Measurements from ENCODE around the gene ALPK1. TPM values are rescaled to one million over a fixed set of nuclear protein-coding genes. Genes with fewer than 3 reads are reported as not detected.

The ALPK1 gene
- total RNA-seq, 1 experiment from 2014 or later, result 2.2 TPM

DNA sequence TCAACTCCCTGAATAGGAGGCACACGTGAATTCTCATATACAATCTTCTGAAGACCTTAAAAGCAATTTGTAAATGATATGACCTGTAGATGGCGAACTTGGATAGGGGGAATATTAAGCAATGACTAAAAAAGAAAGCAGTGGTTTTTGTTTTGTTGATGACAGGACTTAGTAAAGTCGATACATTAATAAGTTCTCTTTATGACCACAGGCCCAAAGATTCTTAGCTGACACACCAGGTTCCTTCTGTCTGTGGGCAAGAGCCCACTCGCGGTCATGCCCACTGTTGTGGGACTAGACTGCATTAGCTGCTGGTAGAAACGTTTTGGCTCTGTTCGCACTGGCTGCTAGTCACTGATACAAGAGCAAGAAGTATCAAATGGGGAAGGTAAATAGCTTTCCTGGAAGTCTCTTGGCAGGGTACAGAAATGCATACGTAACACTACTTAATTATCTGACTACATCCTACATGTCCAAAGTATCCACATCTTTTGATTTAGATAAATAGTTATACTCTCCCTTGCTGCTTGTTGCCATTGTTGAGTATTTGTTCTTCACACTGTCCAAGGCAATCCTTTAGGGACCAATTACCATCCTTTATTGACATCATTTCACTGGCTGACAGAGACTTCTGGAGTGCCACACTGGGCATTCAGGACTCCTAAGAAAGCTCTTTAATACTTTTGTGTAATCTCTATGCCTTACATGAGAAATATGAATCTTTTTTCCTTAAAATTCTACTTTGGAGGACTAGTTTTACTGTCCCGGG is 31.0 kb downstream of the ALPK1 start:
- peak; percentile 4 for DNase-seq (ENCODE audit: low read depth)

DNA sequence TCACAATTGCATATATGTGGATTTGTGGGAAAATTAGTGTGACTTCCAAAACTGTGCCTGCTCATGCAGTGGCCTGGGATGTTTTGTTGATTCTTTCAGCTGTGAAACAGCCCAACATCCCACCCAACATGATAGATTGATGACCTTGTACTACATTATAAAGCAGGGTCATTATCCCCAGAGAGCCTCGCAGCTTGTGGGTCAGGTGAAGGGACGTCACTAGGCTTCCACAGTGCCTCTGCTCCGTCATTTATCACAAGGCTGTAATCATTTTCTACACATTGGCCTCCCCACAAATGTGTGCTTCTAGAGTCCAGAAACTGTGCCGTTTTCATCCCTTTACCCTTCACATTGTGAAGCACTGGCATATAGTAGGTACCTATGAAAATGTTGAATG is 31.6 kb downstream of the ALPK1 start:
- DNase-seq (ENCODE audit: low read depth), result no peak

DNA sequence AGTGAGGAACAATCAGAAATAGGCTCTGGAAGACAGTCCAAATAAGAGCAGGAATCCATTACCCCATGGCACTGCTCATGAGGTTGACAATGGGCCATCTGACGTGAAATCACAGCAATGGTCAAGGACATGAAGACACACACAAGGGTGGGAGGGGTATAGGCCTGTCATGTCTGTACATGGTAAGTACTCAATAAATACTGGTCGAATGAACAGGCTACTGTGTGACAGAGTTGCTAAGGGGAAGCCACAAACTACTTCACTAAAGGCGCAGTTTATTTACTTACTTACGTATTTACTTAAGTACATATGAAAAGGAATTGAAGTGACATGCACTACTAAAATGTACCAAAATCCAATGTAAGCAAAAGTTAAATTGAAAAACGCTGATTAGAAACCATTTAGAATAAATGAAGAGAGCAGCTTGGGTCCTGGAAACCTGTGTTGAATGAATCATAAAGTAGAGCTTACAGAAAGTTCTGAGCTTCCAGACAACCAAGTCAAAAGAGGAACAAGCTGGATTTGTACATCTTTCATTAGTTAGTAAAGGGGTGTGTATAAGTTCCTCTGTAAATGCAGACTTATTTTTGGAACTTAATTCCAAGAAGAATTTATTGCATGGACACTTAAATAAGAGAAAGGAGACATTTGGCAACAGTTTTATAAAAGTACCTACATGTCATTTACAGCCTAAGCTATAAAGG is 32.7 kb downstream of the ALPK1 start:
- DNase-seq (ENCODE audit: low read depth), result no peak

DNA sequence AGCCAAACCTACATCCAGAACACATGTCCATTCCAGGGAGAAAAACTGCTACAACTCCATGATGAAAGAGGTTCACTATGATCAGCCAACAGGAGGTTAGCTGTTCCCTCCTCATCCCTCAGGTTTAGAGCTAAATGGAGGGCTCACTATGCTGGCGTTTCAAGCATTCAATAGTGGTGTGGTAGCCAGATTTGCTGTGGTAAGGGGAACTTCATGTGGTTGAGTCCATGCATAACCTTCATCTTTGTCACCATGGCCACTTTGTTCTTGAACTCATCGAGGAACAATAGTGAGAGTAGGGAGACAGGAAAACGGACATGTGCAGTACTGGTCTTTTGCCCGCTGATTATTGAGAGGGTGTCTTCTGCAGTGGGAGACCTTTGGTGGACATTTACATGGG is 33.8 kb downstream of the ALPK1 start:
- DNase-seq (ENCODE audit: low read depth), result no peak

DNA sequence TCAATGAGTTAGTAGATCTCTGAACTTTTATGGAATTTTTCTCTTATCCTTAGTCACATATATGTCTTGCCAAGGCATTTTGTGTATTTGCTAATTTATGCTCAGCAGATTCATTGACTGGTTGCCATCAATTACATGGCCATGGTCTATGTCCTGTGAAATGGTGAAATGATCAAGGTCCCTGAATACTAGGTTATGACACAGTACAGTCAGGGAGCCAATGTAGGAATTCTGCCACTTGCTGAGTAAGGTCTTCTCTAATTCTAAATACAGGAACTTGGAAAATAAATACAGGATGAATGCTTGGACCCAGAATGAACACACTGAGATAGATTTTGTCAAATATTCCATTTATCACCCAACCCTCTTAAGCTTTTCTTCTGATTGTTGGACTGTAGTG is 35.2 kb downstream of the ALPK1 start:
- DNase-seq (ENCODE audit: low read depth), result no peak

DNA sequence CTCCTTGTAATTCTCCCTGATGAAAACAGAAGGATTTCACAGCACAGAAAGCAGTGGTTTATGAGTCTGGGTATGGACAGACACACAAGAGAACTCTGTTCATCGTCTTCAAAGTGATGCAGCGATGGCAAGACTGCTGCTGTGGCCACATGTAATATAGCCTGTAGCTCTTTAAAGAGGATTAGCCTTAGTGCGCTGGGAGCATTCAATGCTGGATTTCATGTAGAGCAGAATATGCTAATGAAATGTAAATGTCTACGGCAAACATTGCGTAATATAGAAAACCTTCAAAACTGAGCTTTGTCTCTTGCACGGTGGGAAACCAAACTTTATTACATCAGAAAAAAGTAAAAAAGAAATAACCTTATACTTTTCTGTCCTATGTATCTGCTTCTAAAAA is 42.9 kb downstream of the ALPK1 start:
- DNase-seq (ENCODE audit: low read depth), result no peak

DNA sequence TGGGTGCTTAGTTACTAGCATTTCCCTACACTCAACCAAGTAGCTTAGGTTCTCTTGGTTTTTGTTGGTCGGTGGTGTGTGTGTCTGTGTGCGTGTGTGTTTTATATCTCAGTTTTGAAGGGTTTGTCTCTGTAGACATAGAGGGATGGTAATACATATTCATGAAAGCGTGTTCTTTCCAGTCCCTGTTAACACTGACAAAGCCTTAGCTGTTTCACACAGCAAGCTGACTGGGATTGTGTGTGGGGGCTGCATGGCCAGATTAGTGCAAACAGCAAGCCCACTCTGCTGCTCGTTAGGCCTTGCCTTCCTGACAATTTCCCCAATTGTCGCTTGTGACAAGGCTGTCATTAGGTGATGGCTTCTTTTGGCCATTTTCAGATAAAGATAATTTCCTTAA is 43.9 kb downstream of the ALPK1 start:
- DNase-seq (ENCODE audit: low read depth), result no peak

DNA sequence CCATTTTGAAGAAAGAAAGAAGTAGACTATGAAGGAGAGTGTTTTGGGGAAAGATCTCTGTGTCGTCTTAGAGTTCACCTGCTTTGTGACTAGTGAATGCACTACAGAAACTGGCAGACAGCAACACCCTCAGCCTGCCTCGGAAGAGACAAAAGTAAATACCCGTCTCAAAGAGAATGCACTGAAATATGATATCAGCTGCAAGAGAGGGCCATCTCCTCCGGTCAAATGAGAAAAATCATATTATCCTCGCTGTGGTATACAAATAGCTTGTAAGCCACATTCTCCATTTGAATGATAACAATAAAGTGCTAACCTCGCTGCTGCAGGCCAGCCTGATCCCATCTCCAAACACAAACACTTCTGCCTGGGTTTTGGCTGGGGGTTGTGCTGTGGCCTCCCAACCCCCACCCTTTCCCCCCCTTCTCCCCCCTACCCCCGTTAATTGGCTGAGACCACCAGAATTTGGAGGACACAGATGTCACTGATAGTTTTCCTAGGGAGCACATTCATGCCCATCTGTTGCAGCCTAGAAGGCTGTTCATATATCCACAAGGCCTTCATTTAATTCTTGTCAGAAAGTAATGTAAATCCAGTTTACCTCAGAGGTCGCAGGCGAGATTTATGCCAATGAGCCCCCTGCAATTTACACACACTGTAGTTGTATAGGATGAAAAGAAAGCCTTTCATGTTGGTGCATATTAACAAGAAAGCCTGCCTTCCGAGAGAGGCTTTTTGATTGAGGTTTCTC is 46.3 kb downstream of the ALPK1 start:
- DNase-seq (ENCODE audit: low read depth), result no peak

DNA sequence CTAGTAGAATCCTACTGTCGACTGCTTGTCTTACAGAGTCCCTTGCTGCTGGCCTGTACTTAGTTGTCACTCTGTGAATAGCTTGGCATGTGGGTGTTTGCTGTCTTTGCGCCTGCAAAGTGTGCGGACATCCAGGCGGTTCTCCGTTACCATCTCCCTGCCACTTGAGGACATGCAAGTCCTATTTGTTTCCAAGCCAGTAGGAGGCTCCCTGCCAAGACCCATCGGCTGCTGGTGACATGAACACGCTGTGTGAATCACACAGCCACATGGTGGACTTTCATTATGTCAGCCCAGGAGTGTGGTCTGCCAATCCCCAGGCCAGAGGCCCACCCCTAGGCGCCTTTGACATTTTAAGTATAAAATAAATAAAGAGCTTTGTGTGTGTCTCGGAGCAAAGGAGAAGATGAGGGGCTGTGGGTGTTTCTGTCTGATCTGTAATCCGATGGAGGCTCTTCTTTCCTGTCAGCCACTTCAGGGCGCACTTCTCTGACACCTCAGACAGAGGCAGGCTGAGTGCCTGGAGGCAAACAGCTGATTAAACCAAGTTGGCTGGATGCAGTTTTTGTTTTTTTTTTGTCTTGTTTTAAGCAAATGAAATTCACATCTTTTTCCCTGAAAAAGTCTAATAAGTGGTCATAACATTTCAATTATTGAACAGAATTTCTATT is 51.5 kb downstream of the ALPK1 start:
- DNase-seq (ENCODE audit: low read depth), result peak; percentile 53

DNA sequence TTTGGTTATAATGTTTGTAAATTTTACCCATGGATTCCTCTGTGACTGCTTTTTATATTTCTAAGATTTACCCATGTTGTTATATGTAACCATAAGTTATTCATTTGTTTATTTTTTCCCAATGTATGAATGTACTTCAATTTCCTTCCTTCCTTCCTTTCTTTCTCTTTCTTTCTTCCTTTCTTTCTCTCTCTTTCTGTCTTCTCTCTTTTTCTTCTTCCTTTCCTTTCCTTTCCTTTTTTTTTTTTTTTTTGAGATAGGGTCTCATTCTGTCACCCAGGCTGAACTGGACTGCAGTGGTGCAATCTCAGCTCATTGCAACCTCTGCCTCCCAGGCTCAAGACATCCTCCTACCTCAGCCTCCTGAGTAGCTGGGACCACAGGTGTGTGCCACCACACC is 55.6 kb downstream of the ALPK1 start:
- no peak for DNase-seq (ENCODE audit: low read depth)

DNA sequence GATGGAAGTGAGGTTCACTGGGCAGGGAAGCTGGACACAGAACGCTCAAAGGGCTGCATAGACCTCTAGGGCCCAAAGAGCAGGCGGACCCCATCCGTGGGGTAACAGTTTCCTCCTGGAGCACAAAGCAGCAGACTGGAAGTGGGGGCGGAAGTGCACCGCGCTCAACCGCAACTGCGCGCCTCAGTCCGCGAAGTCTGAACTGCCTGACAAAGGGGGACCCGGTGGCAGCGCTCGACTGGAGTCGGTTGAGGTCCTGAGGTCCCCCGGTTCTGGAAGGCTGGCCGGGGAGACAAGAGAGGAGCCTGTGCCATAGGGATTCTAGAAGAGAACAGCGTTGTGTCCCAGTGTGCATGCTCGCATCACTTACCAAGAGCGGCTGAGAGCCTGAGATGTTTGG is 58.5 kb downstream of the ALPK1 start:
- DNase-seq (ENCODE audit: low read depth), result no peak

DNA sequence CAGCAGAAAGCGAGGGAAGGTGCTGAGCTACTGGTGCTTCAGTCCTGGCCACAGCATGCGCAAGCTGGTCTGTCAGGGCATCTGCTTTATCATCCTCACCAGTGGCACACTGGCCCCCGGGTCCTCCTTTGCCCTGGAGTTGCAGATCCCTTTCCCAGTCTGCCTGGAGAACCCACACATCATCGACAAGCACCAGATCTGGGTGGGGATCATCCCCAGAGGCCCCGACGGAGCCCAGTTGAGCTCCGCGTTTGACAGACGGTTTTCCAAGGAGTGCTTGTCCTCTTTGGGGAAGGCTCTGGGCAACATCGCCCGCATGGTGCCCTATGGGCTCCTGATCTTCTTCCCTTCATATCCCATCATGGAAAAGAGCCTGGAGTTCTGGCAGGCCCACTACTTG is 60.3 kb downstream of the ALPK1 start:
- DNase-seq (ENCODE audit: low read depth), result no peak

DNA sequence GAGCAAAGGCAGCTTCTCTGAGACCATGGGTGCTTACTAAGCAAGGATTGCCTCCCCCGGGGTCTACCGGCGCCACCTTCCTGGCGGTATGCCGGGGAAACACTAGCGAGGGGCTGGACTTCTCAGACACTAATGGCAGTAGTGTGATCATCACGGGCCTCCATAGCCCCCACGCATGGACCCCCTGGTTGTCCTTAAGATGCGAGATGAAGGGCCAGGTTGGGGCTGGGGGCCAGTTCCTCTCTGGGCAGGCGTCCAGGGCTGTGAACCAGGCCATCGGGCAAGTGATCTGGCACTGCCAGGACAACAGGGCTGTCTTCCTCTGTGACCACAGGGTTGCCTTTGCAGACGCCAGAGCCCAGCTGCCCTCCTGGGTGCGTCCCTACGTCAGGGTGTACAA is 60.7 kb downstream of the ALPK1 start:
- no peak for DNase-seq (ENCODE audit: low read depth)

DNA sequence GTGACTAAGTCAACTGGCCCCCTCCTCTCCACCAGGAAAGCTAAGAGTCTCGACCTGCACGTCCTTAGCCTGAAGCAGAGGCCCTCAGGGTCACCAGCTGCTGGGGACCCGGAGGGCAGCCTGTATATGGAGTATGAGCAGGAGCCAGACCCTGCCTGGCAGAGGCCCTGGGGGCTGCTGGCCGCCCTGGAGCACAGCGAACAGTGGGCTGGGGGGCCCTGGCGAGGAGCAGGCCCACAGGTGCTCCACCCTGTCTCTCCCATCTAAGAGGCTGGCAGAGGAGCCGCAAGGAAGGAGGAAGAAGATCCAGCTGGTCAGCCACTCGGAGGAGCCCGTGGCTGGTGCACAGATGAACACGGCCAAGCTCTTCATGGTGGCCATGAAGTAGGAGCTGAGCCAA is 61.2 kb downstream of the ALPK1 start:
- no peak for DNase-seq (ENCODE audit: low read depth)

DNA sequence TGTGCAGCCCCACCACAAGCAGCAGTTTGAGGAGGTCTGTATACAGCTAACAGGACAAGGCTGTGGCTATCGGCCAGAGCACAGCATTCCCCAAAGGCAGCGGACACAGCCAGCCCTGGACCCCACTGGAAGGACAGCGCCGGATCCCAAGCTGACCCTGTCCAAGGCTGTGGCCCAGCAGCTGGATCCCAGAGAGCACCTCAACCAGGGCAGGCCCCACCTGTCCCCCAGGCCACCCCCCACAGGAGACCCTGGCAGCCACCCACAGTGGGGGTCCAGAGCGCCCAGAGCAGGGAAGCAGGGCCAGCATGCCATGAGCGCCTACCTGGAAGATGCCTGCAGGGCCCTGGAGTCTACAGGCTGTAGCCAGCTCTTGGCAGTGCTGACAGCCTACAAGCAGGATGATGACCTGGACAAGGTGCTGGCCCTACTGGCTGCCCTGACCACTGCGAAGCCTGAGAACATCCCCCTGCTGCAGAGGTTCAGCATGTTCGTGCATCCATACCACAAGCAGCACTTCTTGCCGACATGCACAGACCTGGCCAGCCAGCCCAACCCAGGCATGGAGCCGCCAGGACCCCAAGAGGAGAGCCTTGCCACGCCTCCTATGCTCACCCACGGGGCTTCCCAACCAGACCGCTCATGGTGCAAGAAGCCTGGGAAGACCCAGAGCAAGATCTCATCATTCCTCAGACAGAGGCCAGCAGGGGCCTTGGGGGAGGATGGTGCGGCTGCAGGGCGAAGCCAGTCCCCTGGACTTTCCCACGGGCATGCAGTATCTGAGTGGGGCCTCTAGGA is 62.0 kb downstream of the ALPK1 start:
- no peak for DNase-seq (ENCODE audit: low read depth)

DNA sequence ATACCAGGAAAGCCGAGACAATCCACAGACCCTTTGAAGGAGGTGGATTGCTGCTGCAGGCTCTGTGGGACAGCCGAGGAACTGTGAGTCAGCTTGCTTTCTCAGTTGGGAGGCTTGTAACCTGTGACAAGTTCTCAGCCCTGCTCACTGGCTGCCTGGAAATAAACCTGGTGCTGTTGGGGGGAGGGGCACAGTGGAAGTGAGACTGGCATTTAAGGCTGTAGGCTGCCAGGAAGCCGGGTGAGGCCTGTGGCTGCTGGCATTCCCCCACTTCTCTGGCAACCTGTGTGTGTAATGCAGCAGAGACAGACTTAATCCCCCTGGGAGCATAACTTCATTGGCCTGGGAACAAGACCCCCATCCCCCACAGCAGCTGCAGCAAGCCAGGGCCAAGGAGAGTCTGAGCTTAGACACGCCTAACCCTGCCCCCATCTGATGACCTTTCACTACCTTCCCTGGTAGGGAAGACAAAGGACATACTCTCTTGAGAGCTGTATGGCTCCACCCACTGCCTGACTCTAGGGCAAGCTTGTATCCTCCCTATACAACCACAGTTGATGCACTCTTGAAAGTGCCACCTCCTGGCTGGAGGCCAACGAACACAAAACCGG is 64.1 kb downstream of the ALPK1 start:
- DNase-seq (ENCODE audit: low read depth), result peak; percentile 27

DNA sequence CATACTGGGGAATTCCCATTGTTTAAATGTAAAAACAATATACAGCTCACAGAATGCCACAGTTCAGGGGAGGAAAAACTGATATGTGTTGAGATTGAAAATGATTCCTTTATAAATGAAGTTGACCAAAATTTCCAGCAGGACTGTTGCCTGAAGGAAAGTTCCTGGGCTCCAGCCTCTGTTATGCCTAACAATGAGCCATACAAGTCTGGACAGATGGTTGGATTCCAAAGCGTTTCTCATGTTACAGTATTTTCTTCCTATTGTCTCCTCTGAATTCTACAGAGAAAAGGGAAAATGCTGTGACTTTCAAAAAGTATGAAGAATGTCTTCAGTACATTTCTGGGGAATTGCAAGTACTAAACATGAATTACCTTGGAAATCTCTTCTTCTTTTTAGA is 73.3 kb downstream of the ALPK1 start:
- no peak for DNase-seq (ENCODE audit: low read depth)

DNA sequence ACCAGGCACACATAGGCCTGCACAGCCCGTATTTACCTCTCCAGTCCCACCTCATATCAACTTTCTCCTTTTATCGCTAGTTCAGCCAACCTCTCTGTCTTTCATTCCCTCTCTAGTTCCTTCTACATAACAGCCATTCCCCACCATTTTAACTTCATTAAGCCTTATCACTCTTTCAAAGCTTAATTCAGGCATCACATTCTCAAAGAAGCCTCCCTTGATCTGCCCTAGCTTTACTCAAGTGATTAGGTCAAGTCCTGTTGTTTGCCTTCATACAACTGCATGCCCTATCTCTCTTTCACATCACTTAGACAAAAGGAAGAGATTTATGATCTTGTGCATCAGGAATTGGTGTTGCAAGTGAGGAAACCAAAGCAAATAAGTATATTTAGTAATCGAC is 74.2 kb downstream of the ALPK1 start:
- DNase-seq (ENCODE audit: low read depth), result no peak

DNA sequence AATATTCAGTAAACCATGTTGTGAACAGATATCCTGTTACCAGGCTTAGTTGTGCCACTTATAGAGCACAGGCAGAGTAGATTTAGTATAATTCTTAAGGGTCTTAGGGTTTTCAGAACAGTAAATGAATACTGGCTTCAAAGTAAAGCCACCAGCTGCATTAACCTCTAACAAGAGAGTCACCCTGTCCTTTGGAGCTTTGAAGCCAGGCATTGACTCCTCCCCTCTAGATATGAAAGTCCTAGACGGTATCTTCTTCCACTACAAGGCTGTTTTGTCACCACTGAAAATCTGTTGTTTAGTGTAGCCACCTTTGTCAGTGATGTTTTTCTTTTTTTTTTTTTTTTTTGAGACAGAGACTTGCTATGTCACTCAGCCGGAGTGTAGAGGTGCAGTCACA is 77.7 kb downstream of the ALPK1 start:
- no peak for DNase-seq (ENCODE audit: low read depth)

DNA sequence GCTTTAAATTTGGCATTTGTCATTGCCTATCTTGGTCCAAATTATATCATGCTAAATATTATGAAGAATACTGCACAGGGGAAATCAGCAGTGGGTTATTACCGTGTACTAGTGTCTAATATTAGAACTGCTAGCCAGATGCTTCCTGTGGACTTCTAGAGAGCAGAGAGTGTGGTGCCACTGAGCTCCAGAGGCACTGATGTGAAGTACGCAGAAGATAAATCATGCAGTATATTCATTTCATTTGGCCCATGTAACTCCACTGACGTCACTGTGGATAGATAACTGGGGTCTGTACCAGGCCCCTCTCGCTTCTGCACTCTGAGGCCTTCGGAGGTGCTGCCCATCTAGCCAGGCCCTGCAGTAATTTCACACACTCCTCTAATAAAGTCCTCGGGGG is 80.0 kb downstream of the ALPK1 start:
- no peak for DNase-seq (ENCODE audit: low read depth)

DNA sequence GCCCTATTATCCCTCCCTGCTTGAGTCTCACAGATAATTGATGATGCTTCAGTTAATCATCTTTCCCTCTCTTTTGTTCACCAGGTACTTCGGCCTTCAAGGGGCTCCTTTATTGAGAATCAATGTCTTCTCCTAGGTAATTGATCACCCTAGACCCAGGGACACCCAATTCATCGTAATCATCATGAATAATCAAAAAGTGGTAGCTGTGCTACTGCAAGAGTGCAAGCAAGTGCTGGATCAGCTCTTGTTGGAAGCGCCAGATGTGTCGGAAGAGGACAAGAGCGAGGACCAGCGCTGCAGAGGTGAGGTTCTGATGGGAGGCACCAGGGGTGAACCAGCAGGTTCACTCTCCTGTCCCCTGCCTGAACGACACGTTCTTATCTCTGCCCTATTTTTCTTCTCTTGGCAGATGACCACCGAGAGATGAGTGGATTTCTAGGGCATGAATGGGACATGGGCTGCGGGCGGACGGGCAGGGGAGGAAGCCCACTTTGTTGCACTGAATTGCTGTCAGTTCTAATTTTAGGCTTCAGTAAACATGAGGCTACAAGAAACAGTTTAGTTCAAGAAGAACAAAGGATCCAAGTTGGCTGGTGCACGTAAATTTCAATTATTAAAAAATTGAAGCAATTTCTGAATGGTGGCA is 80.5 kb downstream of the ALPK1 start:
- no peak for DNase-seq (ENCODE audit: low read depth)
